SKM-1 (cell line): Measurements from ENCODE around the gene MXRA7.
A peak's percentile ranks its signal among the peaks of the same experiment; 100 is the strongest.
"Not testable (repeated sequence)": the region's sequence is repeated elsewhere in the genome, so short reads cannot be mapped to it uniquely, and the experiment has no call there.

Experiments used
- DNase-seq: peaks from one replicate; lab custom pipeline; 2025; ENCODE audit not compliant: unreplicated experiment; lab: John Stamatoyannopoulos, UW

Gene MXRA7

GRCh38 chr17:76735586-76736348 is 25.0 kb upstream of the MXRA7 start:
- no peak for DNase-seq

DNA sequence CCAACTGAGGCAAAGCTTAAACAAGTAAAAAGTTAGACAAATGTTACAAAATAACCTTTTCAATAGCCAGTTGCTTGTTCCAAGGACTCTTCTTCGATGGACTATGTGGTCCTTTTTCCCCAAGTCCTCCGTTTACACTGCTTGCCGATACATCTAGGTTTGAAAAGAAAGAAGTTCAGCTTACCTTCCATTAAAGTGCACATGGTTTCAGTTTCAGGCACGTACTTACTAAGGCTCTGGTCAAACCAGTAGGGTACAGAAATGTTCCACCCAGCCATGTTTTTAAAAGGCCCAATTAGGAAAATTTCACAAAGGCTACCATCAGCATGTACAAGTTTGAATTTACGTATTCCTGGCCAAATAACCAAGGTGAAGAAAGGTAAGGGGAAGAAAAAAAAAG is 24.2 kb upstream of the MXRA7 start:
- DNase-seq = no peak

DNA sequence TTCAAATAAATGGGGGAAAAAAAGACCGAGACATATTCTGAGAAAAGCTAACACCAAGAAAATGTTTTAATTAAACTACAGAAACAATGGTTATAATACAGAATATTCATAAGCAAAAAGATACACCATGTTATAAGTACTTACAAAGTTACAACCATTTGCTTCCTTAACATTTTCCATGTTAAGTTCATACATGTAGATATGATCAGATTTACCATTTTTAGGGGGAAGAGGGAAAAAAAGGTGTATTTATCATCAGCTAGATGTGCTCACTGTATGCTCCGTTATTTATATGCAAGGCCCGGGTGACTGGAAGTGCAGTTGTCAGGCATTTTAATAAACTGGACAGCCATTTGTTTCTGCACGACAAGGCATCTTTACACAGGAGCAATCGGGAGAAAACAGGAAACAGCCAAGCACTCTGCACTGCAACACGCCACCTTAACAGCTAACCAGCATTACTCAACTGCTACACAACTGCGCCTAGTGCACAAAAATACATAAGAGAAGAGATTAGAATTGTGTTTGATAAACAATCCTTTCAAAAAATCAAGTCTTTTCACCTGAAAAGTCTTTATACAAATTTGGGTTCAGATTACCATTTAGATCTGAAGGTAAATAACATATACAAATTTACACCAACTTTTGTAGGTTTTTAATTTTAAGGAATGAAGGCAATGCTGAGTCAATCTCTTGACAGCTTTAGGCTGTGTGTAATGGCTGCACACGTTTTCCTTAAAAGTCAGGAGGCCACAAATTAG is 23.5 kb upstream of the MXRA7 start:
- DNase-seq = no peak

GRCh38 chr17:76733618-76733957 is 22.8 kb upstream of the MXRA7 start:
- no peak for DNase-seq

GRCh38 chr17:76732734-76733617 is 22.2 kb upstream of the MXRA7 start:
- no peak for DNase-seq

GRCh38 chr17:76731800-76732733 is 21.3 kb upstream of the MXRA7 start:
- DNase-seq = not testable (repeated sequence)

DNA sequence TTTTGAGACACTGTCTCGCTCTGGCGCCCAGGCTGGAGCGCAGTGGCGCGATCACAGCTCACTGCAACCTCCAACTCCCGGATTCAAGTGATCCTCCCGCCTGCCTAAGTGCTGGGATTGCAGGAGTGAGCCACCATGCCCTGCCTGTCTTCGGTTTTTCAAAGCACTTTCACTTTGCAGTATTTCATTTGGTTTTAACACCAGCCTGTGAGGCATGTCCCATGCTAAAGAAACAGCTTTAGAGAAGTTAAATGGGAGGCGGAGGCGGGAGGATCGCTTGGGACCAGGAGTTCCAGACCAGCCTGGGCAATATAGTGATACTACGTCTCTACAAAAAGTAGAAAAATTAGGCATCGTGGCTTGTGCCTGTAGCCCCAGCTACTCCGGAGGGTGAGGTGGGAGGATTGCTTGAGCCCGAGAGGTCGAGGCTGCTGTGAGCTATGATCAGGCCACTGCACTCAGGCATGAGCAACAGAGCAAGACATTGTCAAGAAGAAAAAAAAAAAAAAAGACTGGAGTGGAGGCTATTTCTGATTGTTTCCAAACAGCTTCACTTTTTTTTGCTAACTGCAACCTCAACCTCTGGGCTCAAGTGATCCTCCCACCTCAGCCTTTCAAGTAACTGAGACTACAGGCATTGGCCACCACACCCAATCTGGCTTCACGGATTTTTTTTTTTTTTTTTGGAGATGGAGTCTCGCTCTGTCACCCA is 17.1 kb upstream of the MXRA7 start:
- no peak for DNase-seq

DNA sequence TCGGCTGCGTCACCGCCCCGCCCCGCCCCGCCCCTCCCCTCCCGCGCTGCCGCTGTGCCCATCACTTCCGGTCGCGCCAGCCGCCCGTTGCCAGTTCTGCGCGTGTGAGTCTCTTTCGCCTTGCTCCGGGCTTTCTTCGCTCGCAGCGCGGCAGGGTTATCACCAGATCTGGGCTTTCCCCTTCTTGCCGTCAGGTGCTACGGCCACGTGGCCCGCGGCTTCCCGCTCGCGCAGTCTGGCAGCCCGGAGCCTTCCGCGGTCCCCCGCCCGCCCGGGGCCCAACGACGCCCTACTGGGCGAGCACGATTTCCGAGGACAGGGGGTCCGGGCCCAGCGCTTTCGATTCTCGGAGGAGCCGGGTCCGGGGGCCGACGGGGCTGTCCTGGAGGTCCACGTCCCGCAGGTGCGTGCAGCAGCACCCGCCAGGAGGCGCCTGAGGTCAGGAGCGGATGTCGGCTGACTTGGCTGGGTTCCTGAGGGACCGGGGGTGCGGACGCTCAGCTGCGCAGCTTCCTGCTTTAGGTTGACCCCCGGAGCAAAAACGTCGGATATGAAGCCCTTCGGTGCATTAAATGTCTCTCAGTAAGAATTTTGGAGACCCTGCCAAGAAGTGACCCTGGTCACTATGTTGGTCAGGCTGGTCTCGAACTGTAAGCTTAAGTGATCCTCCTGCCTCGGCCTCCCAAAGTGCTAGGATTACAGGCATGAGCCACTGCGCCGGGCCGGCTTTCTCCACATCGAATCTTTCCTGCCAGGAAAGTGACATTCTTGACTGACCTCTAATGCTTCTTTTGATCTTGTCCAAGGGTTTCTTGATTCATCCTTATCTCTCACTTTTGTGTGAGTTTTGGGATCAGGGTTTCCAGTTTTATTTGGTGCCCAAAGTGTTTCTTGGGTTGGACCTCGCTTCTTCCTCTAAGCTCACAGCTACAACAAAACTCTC is 16.3 kb upstream of the MXRA7 start, which contains the start of gene METTL23:
METTL23 (plus strand) TSS at position 64 of the 943 bp plus-strand sequence. CDS start 2,872 bp downstream, outside the sequence.
- no peak for DNase-seq

DNA sequence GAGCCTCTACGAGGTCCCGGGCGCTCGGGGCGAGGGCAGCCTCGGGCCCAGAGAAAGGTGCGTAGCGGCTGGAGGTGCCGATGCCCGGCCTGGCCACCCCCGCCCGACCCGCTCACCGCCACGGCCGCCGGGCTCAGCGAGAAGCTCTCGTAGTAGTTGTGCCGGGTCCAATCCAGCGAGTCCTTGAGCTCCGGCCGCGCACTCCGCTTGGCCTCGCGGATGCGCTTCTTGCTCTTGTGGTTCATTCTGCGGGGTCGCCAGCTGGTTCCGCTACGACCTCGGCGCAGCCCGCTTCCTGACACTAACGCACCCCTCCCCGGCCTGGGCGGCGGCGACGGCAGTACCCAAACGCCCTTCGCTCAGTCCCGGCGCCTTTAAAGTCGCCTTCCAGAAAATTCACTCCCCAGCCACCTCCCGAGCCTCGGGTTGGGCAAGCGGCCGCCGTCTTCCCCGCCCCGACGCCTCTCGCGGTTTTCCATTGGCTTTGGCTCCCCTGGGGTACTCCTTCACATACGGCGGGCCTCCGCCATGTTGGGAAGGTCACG is 15.5 kb upstream of the MXRA7 start, which contains the start of gene JMJD6:
JMJD6 (minus strand) TSS at position 376 of the 545 bp plus-strand sequence; CDS start at position 245, 131 bp downstream.
- DNase-seq = peak; percentile 91

- peak; percentile 35 for DNase-seq
Measured at GRCh38 chr17:76725580-76726230, 14.9 kb upstream of the MXRA7 start.

DNA sequence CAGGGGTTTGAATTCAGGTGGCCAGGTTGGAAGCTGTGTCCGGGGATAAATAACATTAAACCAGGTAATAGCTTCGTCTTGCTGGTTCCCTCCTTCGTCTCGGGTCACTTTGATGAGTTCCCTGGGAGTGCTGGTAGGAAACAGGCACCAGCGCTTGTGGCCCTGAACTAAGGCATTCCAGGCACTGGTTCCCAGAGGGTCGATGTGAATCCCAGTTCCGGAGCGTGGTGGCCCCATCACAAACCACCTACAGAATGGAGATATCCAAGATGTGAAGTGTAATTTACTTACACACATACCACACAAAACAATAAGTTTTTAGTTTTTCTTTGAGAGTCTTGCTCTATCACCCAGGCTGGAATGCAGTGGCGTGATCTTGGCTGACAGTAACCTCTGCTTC is 13.0 kb upstream of the MXRA7 start:
- no peak for DNase-seq

DNA sequence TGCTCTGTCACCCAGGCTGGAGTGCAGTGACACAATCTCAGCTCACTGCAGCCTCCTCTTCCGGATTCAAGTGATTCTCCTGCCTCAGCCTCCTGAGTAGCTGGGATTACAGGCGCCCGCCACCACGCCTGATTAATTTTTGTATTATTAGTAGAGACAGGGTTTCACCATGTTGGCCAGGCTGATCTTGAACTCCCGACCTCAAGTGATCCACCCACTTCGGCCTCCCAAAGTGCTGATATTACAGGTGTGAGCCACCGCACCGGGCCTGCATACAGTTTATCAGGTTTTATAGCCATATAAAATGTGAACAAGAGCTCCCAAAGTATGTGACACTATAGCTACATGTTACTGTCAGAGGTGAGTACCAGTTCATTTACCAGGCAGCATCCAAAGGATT is 12.2 kb upstream of the MXRA7 start:
- DNase-seq = not testable (repeated sequence)

DNA sequence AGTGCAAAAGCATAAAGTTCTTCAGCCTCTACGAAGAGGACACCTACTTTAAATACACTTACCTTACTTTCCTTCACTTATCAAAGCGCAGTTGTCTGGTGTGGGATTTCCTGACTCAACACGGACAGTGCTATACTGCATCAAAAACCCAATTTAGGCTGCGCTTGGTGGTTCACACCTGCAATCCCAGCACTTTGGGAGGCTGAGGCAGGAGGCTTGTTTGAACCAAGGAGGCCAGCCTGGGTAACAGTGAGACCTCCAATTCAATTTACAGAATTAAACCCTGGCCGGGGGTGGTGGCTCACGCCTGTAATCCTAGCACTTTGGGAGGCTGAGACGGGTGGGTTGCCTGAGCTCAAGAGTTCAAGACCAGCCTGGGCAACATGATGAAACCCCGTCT is 11.5 kb upstream of the MXRA7 start:
- no peak for DNase-seq

- no peak for DNase-seq
Measured at GRCh38 chr17:76721463-76721862, 10.7 kb upstream of the MXRA7 start.

GRCh38 chr17:76720941-76721340 is 10.2 kb upstream of the MXRA7 start:
- DNase-seq = no peak

DNA sequence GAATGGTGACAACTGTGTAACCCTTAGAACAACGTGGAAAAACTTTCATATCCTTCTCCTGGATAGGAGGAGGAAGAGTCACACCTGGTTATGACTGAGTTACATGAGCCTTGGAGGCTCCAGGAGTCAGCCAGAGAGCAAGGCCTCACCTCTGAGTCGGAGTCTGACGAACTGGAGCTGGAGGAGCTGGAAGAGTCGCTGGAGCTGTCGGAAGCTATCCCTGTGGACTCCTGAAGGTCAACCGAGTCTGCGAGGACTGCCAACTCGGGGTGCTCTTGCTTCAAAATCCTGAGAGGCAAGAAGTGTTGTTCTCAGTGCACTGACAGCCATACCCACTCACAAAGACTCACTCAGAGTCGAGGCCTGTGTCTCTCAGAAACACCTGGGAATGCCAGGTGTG is 9.4 kb upstream of the MXRA7 start:
- DNase-seq = no peak

DNA sequence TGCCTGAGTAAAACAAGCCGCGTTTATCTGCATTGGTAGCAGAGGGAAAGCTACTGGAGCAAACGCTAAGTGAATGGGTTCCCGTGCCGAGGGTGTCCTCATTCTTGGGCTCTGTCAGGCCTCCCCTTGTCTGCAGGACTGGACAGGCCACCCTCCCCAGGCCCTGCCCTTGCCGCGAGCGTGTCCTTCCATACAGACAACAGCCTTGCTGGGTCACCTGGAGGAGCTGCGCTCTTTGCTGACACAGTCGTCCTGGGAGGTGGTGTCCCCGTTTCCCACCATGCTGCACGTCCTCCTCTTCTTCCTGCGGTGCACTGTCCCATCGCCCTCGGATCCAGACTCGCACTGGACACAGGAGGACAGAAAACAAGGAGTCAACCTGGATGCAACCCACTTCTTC is 7.8 kb upstream of the MXRA7 start:
- no peak for DNase-seq

DNA sequence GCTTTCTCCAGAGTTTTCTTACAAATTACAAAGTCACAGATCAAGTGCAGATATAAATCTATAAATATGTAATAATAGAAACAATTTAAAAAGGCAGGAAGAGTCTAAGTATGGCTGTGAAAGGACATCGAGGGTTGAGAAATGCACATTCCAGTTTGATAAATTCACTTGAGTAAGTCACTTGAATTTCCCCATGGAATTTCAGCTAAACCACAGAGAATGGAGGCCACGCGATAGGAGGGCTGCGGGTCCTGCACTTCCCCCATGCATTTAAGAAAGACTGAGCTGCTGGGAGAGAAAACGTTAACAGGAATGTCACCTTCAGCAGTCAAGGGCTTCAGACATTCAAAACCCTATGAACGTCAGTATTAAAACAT is 6.1 kb upstream of the MXRA7 start:
- no peak for DNase-seq
